ENCODE data around the gene PCDH9. TPM values are rescaled to one million over a fixed set of nuclear protein-coding genes. Genes with fewer than 3 reads are reported as not detected.

PCDH9 gene
- total RNA-seq, 1 donor from 2014 or later: 19.0 TPM

DNA sequence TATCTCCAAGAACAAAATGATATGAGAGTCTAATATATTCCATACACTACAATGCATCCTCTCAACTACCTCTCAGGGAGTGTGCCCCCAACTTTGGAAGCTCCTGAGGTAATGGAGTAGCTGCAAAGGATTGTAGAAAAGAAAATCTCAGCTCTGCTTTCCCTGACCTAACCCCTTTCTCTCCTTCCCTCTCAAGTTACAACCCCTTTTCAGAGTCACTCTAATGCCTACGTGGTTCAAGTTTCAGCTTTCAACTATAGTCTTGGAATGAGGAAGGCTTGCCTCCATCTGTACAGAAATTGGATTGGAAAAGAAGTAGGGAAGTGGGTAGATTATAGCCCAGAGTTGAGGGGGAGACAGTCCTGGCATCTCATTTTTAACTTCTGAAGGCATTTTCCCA lies 256.0 kb downstream of the PCDH9 start:
- no peak for DNase-seq (ENCODE audit: low spot score)

DNA sequence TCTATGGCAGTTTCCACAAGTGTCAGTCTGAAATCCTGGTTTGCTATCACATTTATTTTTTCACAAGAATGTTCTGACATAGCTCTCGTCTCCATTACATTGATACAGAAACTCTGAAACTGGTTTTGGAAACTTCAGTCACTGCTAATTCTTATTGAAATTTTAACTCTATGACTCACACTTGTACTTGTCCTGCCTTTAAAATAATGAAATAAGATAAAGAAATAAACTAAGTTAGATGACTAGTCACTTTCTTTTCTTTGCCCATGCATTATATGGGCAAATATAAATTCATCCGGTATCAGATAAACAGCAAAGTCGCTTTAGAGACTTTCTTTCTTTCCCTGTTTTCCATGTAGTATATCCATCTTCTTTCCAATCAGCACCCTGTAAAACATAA lies 257.5 kb downstream of the PCDH9 start:
- DNase-seq (ENCODE audit: low spot score): no peak

DNA sequence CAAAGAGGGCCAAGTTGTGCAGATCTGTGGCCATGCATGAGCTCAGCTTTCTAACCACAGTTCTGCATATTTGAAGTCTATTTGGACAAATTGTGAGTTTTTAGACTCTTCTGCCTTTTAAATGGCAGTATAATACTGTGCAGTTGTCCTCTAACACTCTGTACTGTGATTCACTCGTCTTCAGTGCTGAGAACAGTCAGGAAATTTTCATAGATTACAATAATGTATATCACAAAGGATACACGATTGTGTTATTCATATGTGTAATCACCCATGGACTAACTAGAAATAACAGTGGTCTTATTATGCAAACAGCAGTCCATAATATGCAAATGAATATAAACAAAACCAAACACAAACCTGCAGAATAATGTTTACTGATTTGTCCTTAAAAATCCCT lies 259.1 kb downstream of the PCDH9 start:
- no peak for DNase-seq (ENCODE audit: low spot score)

DNA sequence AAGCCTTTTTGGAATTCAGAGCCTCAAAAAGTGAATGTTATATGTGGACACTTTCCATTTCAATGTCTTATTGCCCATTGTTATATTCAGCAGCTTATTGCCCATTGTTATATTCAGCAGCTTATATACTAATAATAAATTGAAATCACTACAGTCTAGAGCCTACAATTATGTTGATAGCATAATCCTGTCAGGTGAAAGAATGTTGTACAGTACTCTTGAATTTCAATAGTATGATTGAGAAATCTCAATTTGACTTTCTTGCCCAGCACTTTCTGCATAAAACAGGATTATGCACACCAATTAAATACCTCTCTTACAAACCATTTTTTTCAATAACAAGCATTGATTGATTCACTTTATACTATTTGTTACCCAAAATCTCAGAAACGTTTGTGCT lies 260.8 kb downstream of the PCDH9 start:
- no peak for DNase-seq (ENCODE audit: low spot score)

DNA sequence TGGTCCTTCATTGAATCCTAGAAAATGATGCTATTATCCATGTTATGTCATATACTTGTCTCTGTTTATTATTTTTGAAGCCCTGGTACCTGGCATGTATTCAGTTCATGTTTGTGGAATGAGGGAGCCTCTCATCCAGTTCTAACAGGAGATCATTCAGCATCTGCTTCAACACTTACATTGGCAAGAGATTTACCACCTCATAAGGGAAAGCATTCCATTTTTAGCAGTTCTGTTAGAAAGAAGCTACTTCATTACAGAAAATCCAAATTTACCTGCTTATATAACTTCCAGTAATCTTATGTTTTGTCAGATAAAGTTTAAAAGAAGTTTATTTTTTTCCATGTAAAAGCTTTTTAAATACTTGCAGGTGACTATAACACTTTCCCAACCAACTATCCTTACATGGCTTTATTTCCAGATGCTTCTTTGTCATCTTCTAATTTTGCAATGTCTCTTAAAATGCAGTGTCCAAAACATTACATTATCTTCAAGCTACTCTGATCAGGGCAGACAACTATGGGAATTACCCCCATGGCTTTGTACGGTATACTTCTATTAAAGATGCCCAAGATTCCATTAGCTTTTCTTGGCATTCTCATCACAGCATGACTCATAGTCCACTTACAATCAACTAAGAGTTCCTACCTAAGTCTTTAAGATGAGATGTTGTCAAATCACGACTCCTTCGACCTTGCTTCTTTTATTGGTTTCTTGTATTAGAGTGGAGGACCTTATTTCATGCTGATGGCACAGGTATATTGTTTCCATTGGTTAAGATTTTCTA lies 262.1 kb downstream of the PCDH9 start:
- no peak for DNase-seq (ENCODE audit: low spot score)

DNA sequence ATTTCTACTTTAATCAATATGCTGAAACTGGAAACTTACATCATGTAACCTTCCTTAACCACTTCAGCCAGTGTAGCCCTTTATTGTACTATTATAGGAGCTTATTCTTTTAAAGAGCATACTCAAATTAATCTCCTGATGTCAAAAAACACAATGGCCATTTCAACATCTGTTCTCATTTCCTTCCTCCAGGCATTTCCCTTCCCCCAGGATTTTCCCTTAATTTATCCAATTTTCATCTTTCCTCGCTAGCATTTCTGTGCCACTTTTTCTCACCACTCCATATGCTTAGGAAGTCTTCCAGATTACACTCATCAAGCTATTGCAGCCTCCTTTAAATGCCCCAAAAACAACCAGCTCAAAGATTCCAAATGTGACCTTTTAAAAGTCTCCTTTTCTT lies 265.0 kb downstream of the PCDH9 start:
- DNase-seq (ENCODE audit: low spot score): no peak

DNA sequence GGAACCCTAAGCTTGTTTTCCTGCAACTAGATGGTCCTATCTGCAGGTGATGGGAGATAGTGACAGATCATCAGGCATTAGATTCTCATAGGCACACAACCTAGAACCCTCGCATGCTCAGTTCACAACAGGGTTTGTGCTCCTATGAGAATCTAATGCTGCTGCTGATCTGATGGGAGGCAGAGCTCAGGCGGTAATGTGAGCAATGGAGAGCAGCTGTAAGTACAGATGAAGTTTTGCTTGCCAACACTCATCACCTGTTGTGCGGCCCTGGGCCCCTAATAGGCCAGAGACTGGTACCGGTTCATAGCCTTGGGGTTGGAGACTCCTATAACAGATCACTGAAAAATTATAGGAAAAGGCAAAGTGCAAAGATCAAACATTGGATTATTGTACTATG lies 267.2 kb downstream of the PCDH9 start:
- DNase-seq (ENCODE audit: low spot score): no peak

DNA sequence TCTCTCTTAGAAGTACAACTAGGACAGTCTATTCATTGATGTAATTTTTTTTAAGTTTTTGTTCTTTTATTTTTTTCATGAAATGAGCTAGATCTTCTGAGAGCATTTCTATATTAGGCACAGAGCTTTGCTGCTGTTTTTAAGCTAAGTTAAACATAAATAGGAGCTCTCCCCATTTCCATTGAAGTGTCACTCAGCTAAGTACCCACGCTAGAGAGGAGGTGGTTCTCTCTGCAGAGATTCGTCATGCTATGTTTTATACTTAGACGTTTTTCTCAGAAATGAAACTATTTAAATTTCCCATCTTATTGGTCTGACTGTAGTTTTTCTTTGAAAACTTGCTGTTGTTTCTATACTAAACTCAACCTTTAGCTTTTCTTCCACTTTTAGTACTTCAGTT lies 271.5 kb downstream of the PCDH9 start:
- DNase-seq (ENCODE audit: low spot score): no peak

DNA sequence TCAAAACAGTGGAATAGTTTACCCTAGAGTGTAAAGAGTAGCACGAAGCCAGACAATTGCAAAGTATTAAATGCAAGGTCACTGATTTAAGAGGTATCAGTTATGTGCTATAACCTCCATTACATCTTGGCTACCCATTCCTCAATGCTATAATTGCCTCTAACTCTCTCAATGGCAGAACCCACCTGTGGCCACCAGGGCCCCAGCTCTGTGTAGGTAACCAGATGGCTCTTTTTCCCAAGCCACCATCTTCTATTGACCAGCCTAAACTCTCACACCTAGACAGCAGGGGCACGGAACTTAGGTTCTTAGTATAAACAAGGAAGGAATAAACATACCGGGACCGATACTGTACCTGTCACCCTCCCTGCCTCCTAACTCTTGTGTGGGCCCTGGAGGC lies 277.6 kb downstream of the PCDH9 start:
- no peak for DNase-seq (ENCODE audit: low spot score)

DNA sequence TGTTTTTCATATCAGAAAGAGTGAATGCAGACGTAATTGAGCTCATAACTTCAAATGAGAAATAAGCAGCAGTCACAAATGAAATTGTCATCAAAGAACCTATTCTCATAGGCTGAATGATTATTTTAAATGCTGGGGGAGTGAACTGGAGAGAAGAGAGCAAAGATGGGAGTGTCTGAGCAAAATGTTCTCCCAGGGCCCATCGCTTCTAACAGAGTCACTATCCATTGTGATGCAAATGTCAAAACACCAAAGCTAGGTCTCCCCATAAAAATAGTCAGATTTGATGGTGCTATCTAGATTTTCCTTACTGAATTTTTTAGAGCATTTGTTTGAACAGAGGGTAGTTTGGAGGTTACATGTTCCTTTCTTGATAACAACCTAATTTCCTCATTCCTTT lies 278.7 kb downstream of the PCDH9 start:
- DNase-seq (ENCODE audit: low spot score): no peak

DNA sequence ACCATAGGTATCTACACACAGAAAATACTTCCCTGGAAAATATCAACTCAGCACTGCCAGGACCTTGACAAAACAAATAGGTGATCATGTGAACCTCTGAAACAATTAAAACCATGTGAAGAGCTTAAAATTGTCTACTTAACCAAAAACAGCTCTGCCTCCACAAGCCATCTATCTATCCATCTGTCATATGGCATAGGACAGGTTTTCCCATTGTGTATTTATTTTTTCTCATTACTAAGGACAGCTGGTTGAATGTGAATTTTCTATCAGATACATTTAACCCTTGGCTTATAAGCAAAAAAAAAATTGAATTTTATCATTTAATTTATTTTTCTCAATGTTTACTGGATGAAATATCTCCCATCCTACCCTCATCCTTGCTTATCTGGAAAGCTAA lies 279.5 kb downstream of the PCDH9 start:
- no peak for DNase-seq (ENCODE audit: low spot score)

DNA sequence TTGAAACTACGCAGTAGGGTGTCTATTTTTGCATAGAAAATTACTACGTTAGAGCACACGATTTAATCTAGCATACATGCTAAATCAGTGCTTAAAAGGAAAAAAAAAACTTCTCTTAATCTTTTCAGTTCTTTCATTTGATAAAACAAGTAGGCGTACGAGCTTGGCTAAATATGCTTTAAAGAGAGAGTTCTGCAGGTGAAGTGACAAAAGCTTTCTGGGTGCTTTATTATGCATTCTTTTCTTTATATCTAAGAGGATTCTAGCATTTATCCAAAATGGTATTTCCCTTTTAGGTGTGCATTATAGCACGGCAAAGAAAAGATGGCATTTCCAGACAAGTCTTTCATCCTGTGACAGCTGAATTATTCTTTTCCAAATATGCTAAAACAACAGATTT lies 281.2 kb downstream of the PCDH9 start:
- DNase-seq (ENCODE audit: low spot score): no peak

DNA sequence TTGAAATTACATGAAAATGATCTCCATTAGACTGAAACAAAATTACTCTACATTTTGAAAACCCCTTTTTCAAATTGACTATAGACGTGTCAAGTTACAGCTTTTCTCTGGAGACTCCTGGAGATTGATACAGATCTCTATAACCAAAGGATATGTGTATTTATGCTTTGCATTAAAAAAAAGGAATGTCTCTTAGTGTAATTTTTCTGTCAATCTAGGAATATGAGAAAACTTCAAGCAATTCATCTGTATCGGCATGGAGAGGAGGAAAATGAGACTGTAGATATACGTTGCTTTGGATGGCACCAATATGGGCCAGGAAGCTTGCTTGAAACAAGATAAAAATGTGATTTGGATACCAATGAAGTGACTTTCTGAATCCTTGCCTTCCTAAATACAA lies 286.6 kb downstream of the PCDH9 start:
- no peak for DNase-seq (ENCODE audit: low spot score)

DNA sequence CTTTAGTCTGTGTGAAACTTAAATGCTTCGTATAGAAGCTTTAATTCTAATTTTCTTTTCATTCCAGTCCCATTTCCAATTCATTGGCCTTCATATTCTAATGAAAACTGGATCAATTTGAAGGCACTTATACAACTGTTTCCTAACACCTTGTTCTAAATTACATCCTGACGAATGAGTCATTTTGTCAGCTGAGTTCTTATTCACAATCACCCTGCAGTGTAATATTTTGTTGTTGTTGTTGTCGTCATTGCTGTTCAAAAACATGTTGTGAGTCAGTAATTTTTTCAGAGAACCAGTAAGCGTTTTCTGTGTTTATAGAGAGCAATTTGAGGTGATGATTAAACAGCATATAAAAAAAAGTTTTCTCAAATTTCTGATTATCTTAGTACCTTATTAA lies 290.0 kb downstream of the PCDH9 start:
- DNase-seq (ENCODE audit: low spot score): no peak

DNA sequence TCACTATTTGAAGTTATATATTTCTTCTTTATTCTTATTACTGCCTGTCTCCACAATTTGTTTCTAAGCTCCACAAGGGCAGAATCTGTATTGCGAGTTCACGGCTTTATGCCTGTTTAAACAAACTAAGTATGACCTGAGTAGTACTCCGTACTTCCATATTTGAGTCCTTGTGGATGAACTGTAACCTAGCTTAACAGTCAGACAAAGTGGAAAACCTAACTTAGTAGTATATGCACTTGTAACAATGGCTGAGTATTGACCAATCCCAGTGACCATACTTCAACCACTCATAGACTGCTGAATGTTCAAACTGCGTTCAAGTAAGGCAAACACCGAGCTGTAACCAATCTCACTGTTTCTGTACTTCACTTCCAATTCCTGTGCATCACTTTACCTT lies 292.7 kb downstream of the PCDH9 start:
- DNase-seq (ENCODE audit: low spot score): no peak

DNA sequence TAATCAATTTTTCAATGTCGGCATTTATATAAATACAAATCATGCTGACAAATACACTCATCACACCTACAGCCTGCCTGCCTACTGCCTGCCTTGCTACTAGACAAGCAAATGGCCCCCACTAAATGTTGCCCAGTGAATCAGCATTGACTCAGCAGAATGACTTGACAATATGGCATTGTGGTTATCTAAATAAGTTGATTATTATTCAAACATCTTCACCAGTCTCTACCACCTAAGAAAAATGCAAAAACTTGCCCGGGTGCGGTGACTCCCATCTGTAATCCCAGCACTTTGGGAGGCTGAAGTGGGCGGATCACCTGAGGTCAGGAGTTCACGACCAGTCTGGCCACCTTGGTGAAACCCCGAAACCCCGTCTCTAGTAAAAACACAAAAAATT lies 296.1 kb downstream of the PCDH9 start:
- DNase-seq (ENCODE audit: low spot score): no peak

DNA sequence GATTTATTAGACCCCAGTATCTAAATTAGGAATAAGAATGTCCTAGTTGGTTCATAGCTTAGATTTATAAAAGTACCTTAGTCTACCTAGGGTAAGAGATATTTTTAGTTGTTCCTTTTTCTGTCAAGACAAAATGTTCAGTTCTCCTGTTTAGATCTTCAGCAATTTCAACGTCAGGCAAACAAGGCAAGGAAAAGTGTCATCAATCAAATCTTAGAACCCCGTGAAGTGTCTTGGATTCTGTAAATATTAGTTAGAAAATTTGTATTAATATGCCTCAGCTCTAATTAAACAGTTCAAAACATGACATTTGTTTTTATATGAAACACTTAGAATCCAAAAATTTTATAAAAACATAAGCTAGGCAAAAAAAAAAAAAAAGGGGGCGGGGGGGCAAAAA lies 296.6 kb downstream of the PCDH9 start:
- DNase-seq (ENCODE audit: low spot score): no peak

DNA sequence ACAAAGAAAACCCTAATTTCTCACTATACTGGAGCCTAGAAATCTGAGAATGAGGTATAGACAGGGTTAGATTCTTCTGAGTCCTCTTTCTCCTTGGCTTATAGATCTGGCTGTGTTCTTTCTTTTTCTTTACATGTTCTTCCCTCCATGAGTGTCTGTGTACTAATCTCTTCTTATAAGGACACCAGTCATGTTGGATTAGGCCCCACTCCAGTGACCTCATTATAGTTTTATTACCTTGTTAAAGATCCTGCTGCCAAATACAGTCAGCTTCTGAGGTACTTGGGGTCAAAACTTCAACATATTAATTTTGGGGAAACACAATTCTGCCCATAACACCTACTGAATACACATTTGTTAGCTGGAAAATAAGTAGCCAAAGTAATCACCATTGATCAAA lies 302.6 kb downstream of the PCDH9 start:
- no peak for DNase-seq (ENCODE audit: low spot score)

DNA sequence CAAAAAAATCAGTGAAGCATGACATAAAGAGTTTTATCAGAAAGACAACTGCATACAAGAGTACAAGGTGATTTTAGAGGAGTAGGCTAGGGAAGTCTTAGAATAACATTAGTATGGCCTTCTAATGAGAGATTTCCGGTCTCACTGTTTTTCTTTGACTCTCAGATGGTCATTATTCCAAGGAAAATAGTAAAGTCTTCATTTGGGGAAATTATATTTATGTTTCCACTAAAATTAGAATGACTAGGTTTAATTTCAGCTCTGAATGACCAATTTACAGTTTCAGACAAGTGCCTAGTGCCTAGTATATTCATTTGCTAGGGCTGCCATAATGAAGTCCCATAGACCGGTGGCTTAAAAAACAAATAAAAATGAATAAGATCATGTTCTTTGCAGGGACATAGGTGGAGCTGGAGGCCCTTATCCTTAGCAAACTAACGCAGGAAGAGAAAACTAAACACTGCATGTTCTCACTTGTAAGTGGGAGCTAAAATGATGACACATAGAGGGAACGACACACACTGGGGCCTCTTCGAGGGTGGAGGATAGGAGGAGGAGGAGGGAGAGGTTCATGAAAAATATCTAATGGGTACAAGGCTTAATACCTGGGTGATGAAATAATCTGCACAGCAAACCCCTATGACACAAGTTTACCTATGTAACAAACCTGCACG lies 303.1 kb downstream of the PCDH9 start:
- no peak for DNase-seq (ENCODE audit: low spot score)

DNA sequence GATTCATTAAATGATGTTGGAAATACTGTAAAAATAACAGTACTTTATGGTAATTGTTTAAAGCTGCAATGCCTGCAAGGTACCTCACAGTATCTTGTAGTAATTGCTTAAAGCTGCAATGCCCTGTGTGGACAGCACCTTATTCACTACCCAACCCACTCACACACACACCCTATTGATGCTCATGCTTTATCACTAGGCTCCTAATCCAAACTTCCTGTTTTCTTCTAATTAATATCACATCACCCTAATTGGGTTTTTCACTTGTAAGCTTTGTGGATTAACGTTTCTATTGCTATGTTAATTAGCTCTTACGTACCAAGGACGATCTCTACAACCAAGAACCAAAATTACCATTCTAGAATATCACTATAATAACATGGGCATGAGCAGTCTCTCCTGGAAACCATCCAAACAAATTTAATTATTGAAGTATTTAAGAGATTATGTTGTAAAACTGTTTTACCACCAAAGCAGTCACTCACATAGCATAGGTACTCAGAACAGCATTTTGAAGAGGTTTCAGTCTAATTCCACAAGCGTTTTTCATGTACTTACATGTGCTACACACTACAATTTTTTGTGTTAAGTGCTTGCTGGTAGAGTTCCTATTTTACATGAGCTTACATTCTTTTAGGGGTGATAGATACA lies 303.8 kb downstream of the PCDH9 start:
- no peak for DNase-seq (ENCODE audit: low spot score)

DNA sequence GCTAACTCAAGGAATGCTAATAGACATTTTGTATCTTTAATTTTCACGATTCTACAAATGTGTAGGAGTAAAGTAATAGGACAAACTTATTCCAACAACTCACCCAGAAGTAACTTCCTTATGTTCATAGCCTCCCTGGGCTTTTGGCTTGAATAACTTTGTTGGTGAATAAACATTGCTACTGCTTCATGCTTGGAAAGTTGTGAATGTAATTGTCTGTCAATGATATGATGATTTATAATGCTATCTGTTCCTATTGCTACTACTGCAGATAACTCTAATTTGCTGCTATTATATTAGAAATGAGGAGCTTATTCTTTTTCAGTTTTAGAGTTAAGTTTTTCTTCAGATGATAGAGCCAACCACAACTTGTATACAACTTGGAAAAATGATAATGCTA lies 307.7 kb downstream of the PCDH9 start:
- no peak for DNase-seq (ENCODE audit: low spot score)

DNA sequence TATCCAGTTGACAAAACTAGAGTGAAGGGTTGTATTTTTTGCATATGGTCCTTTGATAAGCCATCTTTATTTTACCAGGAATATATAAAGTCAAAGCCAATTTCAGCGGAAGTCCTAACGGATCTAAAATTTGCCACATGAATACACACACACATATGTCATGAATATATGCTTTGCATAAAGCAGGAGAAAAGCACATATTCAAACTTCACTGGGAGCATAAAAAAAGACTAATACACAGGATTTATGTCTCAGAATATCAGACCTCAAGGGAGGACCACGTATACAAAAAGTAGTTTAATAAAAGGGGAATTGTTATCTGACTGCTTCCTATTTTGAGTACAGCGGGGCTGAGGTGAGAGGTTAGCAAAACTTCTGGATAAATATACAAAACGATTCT lies 308.7 kb downstream of the PCDH9 start:
- DNase-seq (ENCODE audit: low spot score): no peak

DNA sequence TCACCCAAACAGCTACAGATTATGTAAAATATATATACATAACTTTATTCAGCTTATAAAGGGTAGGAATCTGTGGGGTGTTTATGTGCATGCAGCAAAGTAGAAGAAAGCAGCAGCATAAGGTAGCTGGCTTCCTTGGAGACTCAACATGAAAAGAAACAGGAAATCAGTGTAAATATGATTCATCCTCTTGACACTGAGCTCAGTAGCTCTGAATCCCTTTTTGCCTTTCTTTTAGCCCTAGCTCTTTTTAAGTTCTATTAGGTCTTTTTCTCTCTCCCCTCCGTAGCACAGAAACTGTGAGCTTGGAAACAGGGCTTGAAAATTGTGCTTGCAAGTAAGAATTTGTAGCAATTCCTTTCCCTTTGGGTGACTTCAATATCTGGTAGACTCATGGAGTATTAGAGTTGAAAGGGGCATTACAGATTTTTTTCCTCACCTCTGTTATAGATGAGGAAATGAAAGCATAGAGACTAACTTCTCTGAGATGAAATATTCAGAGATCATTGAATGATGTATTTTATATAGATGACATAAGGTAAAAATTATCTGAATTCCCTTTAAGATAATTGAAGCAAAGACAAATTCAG lies 314.4 kb downstream of the PCDH9 start:
- no peak for DNase-seq (ENCODE audit: low spot score)
